NK-92 (cell line): ENCODE measurements around the gene ADM2.

ENCODE experiments used
- DNase-seq: peaks from one replicate; lab custom pipeline; 2025; ENCODE audit not compliant: unreplicated experiment; lab: John Stamatoyannopoulos, UW

Gene ADM2

DNA sequence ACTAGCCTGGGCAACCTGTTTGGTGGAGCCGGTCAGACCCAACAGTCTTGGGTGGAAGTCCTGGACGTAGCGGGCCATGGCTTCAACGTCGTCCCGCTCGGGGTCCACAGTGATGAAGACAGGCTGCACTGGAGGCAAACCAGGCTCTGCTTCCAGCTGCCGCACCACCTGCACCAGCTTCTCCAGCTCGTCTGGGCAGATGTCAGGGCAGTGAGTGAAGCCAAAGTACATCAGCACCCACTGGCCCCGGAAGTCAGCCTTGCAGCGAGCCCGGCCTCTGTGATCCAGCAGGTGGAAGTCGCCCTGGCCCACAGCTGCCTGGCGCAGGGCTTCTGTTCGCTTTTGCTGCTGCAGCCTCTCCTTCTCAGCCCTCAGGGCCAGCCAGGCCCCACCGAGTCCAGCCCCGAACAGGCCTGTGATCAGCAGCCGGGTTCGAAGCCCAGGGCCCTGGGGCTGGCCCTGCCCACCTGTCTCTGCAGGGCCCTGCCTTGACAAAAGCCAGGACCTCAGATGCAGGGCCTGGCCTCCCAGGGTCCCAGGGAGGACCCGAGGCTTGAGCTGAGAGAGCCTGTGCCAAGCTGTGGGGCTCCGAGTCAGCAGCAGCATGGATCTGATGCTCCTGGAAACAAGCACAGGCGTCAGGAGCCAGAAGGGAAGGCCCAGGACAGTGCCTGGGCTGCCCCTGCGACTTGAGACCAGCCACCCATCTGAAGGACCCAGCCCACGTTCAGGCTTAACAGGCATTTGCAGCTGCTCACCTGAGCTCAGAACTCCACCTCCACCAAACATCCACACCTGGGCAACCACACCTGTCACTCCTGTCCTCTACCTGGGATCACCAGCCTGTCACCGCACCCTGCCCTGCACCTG is 42.7 kb downstream of the ADM2 start:
- DNase-seq: no peak

DNA sequence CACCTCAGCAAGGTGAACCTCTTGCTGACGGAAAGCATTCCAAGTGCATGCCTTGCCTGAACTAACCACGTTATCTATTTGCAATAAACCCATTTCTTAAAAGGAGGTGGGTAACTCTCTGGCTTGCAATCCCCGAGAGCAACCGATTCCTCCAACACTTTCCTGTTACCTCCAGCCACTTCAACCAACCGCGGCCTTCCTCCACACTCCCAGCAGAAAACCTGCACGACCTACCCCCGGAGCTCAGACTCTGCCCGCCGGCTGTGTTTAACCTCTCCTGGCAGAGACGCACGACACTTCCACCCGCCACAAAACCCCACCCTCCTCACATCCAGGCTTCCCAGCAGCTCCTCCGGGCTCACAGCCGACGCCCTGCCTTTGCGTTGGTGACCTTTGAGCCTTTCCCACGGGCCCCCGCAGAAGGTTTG is 43.3 kb downstream of the ADM2 start:
- no peak for DNase-seq

DNA sequence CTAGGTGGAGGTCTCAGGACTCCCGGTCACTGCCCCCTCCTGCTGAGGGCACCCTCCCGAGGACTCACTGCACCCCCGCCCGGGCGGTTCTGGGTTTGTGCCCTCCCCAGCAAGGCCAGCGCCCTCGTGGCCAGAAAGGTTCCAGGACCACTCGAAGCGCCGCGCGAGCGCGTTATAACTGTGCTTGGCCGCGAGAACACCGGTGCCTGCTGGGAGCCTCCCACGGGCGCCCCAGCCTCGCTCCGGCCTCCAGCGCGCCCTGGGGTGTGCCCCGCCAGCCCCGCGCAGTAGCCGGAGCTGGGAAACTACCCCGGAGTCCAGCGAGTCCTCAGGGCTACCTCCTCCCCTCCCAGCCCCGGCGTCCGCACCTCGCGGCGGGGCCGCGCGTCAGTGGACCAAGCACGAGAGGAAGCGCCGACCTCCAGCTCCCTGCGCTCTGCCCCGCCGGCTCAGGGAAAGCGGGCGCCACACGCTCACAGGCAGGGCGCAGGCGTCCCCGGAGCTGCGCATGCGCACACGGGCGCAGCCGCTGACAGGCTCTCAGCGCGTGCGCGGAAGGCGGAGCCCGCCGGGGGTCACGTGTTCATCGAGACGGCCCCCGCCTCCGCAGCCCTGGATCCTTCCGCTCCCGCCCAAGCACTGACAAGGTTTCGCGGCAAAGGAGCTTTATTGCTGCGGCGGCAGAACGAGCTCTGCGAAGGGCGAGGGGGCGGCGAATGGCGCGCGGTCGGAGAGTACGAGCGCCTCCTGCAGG is 43.9 kb downstream of the ADM2 start, which contains the start of gene SCO2:
SCO2 (minus strand) TSS at position 495 of the 754 bp plus-strand sequence. CDS start 1,187 bp downstream, outside the sequence.
- DNase-seq: peak; percentile 77

DNA sequence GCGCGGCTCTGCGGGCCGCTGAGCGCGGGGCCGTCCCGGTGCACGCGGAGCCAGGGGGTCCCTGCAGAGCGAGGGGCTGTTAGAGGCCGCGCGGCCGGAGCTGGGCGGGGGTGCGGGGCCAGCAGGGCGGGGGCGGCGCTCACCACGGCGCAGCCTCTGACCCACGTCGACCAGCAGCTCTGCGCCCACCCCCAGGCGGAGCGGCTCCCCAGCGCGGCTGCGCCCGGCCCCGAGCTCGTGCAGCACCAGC is 44.4 kb downstream of the ADM2 start:
- DNase-seq: no peak

DNA sequence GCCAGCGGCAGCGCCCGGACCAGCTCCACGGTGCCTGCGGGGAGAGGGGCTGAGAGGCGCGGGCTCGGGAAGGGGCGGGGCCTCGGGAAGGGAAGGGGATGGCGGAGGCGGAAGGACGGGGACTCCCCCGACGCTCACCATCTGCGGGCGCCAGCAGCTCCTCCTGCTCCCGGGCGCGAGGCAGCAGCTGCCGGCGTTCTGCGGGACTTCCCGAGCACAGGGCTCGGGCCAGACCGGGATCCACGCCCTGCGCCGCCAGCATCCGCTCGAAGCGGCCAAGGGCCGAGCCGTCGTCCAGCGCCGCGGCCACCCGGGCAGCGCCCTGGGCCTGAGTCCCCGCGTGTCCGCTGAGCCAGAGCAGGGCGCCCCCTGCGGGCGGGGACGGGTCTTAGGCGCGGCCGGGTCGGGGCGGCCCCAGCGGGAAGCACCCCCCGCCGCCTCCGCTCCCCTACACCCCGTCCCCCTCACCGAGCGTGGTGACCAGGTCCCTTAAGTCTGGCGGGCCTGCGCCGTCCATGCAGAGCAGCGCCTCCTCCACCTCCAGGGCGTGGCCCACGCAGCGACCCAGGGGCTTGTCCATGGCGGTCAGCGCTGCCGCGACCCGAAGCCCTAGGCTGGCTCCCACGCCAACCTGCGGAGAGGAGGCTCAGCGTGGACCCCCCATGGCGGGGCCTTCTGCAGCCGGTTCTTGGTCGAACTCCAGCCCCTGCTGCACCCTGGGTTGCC is 44.9 kb downstream of the ADM2 start:
- DNase-seq: no peak

DNA sequence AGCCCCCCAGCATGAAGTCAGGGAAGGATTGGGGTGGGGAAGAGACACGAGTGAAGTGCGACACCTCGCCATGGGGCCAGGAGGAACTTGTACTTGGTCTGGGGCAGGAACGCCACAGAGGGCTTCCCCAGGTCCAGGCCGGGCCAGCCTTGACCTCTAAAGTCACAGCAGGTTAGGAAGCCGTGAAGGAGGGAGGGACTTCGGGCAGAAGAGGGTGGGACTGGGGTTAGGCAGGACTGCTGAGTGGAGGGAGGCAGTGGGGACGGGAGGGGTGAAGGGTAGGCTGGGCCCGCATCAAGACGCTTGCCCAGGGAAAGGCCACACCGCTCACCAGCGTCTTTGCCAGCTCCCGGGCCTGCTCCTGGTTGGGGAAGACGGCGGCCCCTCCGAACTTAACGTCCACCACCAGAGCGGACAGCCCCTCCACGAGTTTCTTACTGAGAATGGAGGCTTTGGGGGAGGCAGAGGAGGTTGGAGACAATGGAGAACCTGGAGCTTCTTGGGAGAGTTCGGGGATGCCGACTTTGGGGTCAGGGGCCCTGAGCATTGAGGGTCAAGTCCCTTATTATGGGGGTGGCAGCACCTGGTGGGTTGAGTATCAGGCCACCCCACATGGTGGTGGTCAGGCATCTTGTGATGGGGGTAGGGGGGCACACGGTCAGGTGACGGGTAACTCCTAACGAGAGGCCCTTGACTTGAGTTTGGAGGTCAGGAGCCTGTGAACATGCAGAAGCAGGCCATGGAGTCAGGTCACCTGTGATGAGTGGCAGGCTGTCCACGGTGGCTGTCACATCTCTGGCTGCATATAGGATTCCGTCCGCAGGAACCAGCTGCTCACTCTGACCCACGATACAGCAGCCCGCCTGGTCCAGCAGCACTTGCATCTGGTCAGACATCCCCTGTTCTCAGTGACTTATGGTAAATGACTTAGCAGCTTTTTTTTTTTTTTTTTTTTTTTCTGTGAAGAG is 45.8 kb downstream of the ADM2 start:
- no peak for DNase-seq

DNA sequence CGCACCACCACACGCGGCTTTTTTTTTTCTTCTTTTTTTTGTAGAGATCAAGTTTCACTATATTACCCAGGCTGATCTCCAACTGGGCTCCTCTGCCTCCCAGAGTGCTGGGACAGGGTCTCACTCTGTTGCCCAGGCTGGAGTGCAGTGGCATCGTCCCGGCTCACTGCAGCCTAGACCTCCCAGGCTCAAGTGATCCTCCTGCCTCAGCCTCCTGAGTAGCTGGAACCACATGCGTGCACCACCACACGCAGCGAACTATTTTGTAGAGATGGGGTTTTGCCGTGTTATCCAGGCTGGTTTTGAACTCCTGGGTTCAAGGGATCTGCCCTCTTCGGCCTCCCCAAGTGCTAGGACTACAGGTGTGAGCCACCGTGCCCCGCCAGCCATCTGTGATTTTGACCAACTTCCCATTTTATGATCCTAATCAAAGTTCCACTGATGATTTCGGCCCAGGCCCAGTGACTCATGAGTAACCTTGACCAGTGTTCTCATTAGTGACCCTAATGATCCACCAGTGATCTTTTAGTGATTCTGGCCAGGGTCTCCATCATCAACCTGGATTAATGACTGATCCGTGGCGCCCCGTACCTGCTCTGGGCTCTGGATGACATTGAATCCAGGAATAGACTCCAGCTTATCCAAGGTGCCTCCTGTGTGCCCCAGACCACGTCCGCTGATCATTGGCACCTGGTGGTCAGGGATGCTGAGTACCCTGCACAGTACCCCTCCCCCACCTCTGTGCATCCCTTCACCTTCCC is 46.8 kb downstream of the ADM2 start:
- DNase-seq: no peak

DNA sequence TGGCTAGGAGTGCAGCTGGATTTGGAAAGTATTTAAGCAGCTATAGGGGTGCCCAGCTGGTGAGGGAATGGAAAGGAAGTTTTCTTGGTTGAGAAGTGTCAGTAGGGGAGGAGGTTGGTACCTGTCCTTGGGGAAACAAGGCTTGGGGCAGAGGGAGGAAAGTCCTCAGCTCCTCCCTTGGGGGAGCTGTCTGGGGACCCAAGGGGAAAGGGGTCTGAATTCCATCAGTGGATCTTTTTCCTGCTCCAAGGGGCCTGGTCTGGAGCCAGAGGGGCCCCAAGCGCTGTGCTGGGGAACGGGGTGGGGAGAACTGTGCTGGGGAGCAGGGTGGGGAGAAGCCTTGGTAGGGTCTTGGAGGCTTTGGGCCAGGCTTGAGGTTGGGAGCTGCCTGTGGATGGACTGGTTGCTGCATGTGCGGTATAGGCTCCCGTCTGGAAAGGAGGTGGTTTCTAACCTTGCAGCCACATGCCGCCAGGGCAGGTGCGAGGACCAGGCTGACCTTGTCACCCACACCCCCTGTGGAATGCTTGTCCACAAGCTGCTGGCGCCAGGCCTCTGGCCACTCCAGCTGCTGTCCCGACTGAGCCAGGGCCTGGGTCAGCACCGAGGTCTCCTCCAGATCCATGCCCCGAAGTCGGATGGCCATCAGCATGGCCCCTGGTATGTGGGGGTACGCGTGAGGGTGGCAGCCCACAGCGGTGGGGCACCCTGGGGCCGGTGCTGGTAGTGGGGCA is 47.5 kb downstream of the ADM2 start:
- DNase-seq: no peak

DNA sequence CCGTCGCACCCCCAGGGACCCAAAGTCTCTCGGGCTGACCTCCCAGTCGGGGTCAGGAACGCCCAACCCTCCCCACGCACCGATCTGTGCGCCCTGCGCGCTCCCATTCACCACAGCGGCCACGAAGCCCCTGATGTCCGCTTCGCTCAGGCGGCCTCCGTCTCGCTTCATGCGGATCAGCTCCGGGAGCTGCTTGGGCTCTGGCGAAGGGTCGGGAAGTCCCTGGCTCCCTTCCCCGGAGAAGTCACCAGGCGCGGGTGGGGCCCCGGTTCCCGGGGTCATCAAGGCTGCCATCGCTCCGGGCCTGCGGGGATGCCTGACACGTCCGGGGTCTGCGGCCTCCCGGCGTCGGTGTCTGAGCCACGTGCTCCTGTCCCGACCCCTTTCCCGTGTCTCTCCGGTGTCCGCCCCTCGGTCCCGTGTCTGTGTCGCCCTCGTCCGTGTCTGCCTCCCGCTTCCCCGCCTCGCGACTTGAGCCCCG is 48.1 kb downstream of the ADM2 start:
- no peak for DNase-seq

DNA sequence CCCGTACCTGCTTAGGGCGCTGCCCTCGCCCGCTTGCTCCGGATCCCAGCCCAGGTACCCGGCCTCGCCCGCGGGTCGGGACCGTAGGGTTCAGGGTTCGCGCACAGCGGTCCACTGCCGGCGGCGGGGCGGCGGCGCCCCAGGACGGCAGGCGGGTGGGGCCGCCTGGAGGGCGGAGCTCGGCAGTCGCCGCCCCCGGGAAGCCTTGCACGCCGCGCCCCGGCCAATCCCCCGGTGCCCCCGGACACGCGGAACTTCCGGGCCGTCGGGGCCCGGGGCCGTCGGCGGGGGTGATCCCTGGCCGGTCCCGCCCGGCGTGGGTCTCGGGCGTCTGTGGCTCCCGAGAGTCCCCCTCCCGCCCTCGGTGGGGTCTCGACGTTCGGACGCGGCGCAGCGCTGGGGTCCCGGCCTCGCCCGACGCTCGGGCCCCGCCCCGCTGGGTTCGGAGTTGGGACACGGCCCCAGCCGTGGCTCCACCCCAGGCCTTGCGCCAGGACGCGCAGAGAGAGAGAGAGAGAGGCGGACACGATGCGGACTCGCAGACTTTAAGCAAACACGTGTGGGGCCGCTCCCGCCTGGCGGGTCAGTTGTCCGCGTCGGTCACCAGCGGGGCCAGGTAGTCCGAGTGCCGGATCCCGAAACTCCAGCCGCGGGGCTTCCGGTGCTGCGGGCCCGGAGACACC is 48.7 kb downstream of the ADM2 start, which contains the start of gene TYMP:
TYMP (minus strand) TSS at position 116 of the 683 bp plus-strand sequence. CDS start 303 bp downstream, outside the sequence.
- DNase-seq: no peak

DNA sequence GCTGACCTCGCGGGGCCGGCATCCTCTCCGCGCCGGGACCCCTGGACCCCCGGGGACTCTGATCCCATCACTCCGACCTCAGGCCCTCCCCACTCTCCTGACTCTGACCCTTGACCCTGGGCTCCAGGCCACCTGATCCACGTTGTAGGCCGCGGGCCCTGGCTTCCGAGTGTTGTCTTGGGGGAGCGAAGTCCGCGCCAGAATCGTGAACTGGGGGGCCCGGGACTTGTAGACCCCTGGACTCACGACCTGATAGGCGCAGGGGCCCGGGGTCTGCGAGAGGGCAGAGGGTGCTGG is 49.2 kb downstream of the ADM2 start:
- no peak for DNase-seq

DNA sequence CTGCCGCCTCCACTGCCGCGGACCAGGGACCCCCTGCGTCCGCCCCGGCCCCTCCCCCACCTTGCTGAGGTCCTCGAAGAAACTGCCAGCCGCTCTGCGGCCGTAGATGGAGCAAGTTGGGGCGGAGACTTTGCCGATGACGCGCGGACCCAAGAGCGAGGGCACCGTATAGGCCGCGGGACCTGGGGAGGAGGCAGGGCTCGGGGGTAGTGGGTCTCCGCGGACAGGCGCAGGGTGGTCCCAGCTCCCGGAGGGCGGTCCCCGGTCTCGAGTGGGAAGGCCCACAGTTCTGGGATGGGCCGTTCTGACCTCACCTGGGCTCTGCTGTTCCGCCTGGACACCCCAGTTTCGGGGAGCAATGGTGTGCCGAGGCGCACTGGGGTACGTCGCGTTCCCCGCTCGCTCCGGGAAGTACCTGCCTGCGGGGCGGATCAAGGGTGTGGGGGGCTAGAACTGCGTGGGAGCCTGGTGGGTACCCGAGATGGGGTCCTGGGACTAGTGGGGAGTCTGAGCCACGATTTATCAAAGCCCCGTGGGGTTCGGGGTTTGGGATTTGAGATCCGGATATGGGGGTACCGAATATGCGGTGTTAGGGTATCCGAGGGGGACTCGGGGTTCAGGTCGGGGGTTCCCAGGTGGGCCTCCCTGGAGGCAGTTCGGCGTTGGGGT is 49.7 kb downstream of the ADM2 start:
- DNase-seq: no peak

DNA sequence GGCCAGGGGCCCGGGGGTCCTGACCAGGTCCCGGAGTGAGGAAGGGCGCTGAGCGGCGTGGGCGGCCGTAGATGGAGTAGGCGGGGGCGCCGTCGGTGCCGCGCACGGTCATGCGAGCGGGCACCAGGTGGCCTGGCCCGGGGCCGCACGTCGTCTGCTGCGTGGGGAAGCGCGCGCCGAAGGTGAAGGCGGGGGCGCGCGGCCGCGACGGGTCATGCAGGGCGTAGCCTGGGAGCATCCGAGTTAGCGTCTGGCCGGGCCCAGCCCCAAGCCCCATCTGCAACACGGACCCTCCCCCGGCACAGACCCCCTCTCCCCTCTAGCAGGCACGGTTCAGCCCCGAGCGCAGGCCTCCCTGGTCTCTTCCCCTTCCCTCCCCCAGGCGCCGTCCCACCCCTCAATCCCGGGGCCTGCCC is 50.2 kb downstream of the ADM2 start:
- no peak for DNase-seq

DNA sequence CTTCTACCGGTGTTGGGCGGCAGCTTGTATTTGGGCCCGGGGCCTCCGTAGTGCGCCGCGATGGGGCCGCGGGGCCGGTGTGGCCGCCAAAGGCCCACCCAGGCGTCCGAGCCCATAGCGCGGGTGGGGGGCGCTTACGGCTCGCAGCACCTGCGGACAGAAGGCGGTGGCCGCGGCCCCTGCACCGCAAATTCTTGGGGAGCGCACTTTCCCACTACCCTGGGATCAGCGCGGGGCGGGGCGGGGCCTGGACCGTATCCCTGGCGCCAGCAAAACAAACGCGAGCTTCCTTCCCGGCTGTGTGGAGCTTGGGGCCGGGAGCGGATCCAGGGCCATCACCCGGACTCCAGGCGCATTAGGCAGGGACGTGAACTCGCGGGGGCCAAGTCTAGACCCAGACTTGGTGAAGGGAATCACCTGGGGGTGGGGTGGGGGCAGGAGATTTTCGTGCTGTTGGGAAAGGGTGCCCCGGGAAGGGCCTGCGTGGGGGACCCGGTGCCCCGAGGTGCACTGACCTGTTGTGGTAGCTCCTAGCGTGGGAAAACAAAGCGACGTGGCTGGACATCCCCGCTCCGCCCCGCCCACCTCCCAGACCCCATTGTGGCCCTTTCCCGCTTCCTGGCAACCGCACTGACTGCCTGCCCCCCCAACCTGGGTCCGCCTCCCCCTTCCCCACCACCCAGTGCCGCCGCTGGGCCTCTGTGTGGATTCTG is 50.8 kb downstream of the ADM2 start:
- DNase-seq: no peak

DNA sequence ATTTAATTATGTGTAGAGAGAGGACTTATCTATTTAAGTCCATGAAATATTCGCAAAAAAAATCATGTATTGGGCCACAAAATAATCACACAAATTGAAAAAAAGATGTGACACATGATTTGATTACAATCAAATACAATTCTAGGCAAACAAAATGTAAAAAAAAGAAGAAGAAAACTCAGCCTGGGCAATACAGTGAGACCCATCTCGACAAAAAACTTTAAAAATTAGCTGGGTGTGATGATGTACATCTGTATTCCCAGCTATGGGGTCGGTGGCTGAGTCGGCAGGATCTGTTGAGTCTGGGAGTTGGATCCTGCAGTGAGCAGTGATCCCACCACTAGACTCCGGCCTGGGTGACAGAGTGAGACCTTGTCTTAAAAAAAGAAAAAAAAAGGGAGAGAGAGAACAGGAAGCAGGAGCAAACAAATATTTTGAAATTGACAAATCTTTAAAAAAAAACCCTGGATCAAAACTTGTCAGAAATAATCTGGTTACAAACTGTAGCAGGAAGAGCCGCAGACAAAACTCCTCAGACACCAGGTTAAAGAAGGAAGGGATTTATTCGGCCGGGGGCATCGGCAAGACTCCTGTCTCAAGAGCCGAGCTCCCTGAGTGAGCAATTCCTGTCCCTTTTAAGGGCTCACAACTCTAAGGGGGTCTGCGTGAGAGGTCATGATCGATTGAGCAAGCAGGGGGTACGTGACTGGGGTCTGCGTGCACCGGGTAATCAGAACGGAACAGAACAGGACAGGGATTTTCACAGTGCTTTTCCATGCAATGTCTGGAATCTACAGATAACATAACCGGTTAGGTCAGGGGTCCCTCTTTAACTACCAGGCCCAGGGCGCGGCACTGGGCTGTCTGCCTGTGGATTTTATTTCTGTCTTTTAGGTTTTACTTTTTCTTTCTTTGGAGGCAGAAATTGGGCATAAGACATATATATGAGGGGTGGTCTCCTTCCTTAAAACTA is 51.8 kb downstream of the ADM2 start:
- DNase-seq: no peak
